GM12891 (cell line): ENCODE results near the gene KIF5C.
A peak's percentile ranks its signal among the peaks of the same experiment; 100 is the strongest.

ENCODE experiments used
- DNase-seq: peaks from one replicate; pipeline ENCODE4 v3.0.0; 2011; ENCODE audit warnings: low spot score; ENCODE audit not compliant: insufficient read length
- FAIRE-seq: peaks from 2 replicates; lab custom pipeline; 2011; peaks lifted over from hg19 to GRCh38; lab: Jason Lieb, UNC
- PAX5 ChIP-seq: IDR thresholded peaks from 2 replicates; pipeline ENCODE4 v1.6.1; 2011; ENCODE audit warnings: low read length, moderate library complexity, mild to moderate bottlenecking; ENCODE audit not compliant: insufficient read depth, severe bottlenecking
- POLR2A ChIP-seq: IDR thresholded peaks from 2 replicates; pipeline ENCODE4 v1.6.1; 2011; ENCODE audit warnings: low read depth, low read length, control low read depth
- POLR2AphosphoS5 ChIP-seq: IDR thresholded peaks from 2 replicates; pipeline ENCODE4 v1.6.1; 2011; ENCODE audit warnings: low read depth, low read length, control low read depth
- POU2F2 ChIP-seq: IDR thresholded peaks from 2 replicates; pipeline ENCODE4 v1.6.1; 2011; ENCODE audit warnings: low read depth, mild to moderate bottlenecking, control low read depth, low read length, moderate library complexity
- SPI1 ChIP-seq: IDR thresholded peaks from 2 replicates; pipeline ENCODE4 v1.6.1; 2011; ENCODE audit warnings: low read depth, low read length, control low read depth
- TAF1 ChIP-seq: IDR thresholded peaks from 2 replicates; pipeline ENCODE4 v1.6.1; 2011; ENCODE audit warnings: low read depth, low read length, control low read depth

Gene KIF5C

GRCh38 chr2:149058936-149059335 lies 183.9 kb downstream of the KIF5C start:
- no peak for TF ChIP-seq TAF1
- DNase-seq (no peak), FAIRE-seq (no peak)

- FAIRE-seq (no peak), DNase-seq (no peak)
- TF ChIP-seq POLR2AphosphoS5 (no peak), PAX5 (no peak), POLR2A (no peak), TAF1 (no peak), SPI1 (no peak), POU2F2 (no peak)
Observed at GRCh38 chr2:149059822-149060221, 184.8 kb downstream of the KIF5C start.

GRCh38 chr2:149061133-149061745 lies 186.2 kb downstream of the KIF5C start:
- no peak for DNase-seq
- FAIRE-seq: no peak
- no peak for TF ChIP-seq POU2F2
- no peak for TF ChIP-seq SPI1
- no peak for TF ChIP-seq POLR2A
- no peak for TF ChIP-seq PAX5
- TF ChIP-seq POLR2AphosphoS5: no peak
- no peak for TF ChIP-seq TAF1

DNA sequence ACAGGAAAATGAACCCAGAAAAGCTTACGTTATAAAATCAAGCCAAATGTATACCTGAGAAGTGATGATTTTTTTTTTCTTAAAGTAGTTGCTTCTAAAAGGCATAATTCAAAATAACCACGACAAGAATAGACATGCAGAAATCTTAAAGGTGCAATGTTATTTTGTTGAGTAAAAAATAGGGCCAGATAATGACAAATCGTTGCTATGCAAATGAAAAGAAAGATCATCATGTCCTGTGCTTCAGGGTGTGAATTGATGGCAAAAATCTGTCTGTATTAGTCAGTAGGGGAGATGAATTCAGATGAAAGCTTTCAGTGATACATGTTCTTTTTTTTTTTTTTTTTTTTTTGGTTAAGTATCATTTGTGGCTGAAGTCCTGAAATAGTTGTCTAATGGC lies 187.5 kb downstream of the KIF5C start:
- TF ChIP-seq POU2F2 (no peak), POLR2AphosphoS5 (no peak), TAF1 (no peak), POLR2A (no peak)
- no peak for FAIRE-seq
- no peak for DNase-seq

GRCh38 chr2:149063177-149063576 lies 188.2 kb downstream of the KIF5C start:
- TF ChIP-seq POU2F2 (no peak), POLR2A (no peak), POLR2AphosphoS5 (no peak), SPI1 (no peak), PAX5 (no peak), TAF1 (no peak)
- no peak for DNase-seq
- FAIRE-seq: no peak

GRCh38 chr2:149064365-149064841 lies 189.4 kb downstream of the KIF5C start:
- no peak for FAIRE-seq
- no peak for DNase-seq
- no peak for TF ChIP-seq POLR2AphosphoS5
- TF ChIP-seq SPI1: no peak
- TF ChIP-seq PAX5: no peak
- no peak for TF ChIP-seq TAF1
- no peak for TF ChIP-seq POU2F2
- TF ChIP-seq POLR2A: no peak

- DNase-seq (no peak), FAIRE-seq (no peak)
- TF ChIP-seq TAF1 (no peak), POU2F2 (no peak), POLR2AphosphoS5 (no peak), POLR2A (no peak), SPI1 (no peak), PAX5 (no peak)
Observed at GRCh38 chr2:149064856-149065630, 190.0 kb downstream of the KIF5C start.

- no peak for TF ChIP-seq PAX5
- TF ChIP-seq SPI1: no peak
- no peak for TF ChIP-seq POLR2A
- TF ChIP-seq POU2F2: no peak
- TF ChIP-seq POLR2AphosphoS5: no peak
- FAIRE-seq: peak; percentile 51
- DNase-seq: no peak
Observed at GRCh38 chr2:149068225-149068995, 193.4 kb downstream of the KIF5C start.

- DNase-seq (no peak), FAIRE-seq (no peak)
- TF ChIP-seq POU2F2 (no peak), TAF1 (no peak), POLR2AphosphoS5 (no peak), POLR2A (no peak), PAX5 (no peak), SPI1 (no peak)
Observed at GRCh38 chr2:149068996-149069888, 194.2 kb downstream of the KIF5C start.
